BLaER1 treated with 17β-estradiol and CSF1 and Interleukin-3, amounts not matched to agents 10 nM and 100 nM (cell line): ENCODE measurements around the gene NRXN2.

ENCODE experiments used
- H3K27ac ChIP-seq, 11 experiments: shearing (Covaris generic); formaldehyde crosslinking; 2 replicates each; pipeline ENCODE4 v1.8.1; 2022
- H3K27me3 ChIP-seq, 11 experiments: shearing (Covaris generic); formaldehyde crosslinking; 2 replicates each; pipeline ENCODE4 v1.8.1; 2022
- H3K36me3 ChIP-seq, 11 experiments: shearing (Covaris generic); formaldehyde crosslinking; 2 replicates each; pipeline ENCODE4 v1.8.1; 2022
- H3K4me1 ChIP-seq, 10 experiments: shearing (Covaris generic); formaldehyde crosslinking; 2 replicates each; pipeline ENCODE4 v1.8.1; 2022
- H3K4me2 ChIP-seq, 11 experiments: shearing (Covaris generic); formaldehyde crosslinking; 2 replicates each; pipeline ENCODE4 v1.8.1; 2022
- H3K4me3 ChIP-seq, 10 experiments: shearing (Covaris generic); formaldehyde crosslinking; 2 replicates each; pipeline ENCODE4 v1.8.1; 2022
- H3K9ac ChIP-seq, 11 experiments: shearing (Covaris generic); formaldehyde crosslinking; 2 replicates each; pipeline ENCODE4 v1.8.1; 2022
- H3K9me3 ChIP-seq, 11 experiments: shearing (Covaris generic); formaldehyde crosslinking; replicated peaks in 1 of 11; 2 replicates each; pipeline ENCODE4 v1.8.1; 2022
- H4K20me1 ChIP-seq, 11 experiments: shearing (Covaris generic); formaldehyde crosslinking; 2 replicates each; pipeline ENCODE4 v1.8.1; 2022
- Cebpa-rat ChIP-seq, 11 experiments: shearing (Covaris generic); IDR thresholded peaks; 2 replicates each; pipeline ENCODE4 v1.8.1; 2022

NRXN2 gene

GRCh38 chr11:64679846-64680245 is 43.2 kb downstream of the NRXN2 start:
- 0 out of 22 replicates have a peak, but pooled peaks of 1 of the 11 experiments have one; percentile 18 for TF ChIP-seq Cebpa-rat (IDR thresholded peaks at IDR 0.05)
- Histone ChIP-seq H3K9ac (no peak overlapping the region), H3K27ac (no peak overlapping the region), H3K4me1 (peaks cover 22 to 35% (median 31%) of the 10 kb centered on the region in 10 experiments), H3K9me3 (no peaks in the 10 kb centered on the region), H3K4me3 (no peak overlapping the region), H4K20me1 (no peaks in the 10 kb centered on the region), H3K4me2 (peak overlapping the region in 4 of 11 experiments; percentile 7 to 18 (median 12); a peak in 3 of 22 replicates), H3K36me3 (no peaks in the 10 kb centered on the region), H3K27me3 (no peaks in the 10 kb centered on the region)

- Histone ChIP-seq H3K9ac (no peak overlapping the region), H3K4me1 (peaks cover 45 to 58% (median 54%) of the 10 kb centered on the region in 10 experiments), H3K27ac (no peak overlapping the region), H3K4me3 (no peak overlapping the region), H3K4me2 (peak overlapping the region in 9 of 11 experiments; percentile 3 to 75 (median 20); a peak in 11 of 22 replicates), H4K20me1 (no peaks in the 10 kb centered on the region), H3K9me3 (no peaks in the 10 kb centered on the region), H3K36me3 (no peaks in the 10 kb centered on the region), H3K27me3 (no peaks in the 10 kb centered on the region)
- no peak for TF ChIP-seq Cebpa-rat (IDR thresholded peaks at IDR 0.05)
Observed at GRCh38 chr11:64677441-64678023, 45.5 kb downstream of the NRXN2 start.

- H3K36me3 ChIP-seq = no peaks in the 10 kb centered on the region
- H3K4me3 ChIP-seq = 0 out of 20 replicates have a peak overlapping the region, but pooled peaks of 2 of the 10 experiments have one; percentile 5 to 18
- H3K4me2 ChIP-seq = peak overlapping the region; percentile 75 to 95 (median 86)
- H3K4me1 ChIP-seq = peaks cover 56 to 71% (median 66%) of the 10 kb centered on the region in 10 experiments
- H3K27me3 ChIP-seq = no peaks in the 10 kb centered on the region
- no peaks in the 10 kb centered on the region for H3K9me3 ChIP-seq
- no peak for TF ChIP-seq Cebpa-rat (IDR thresholded peaks at IDR 0.05)
- peak overlapping the region in 10 of 11 experiments; percentile 19 to 66 (median 56); a peak in 17 of 22 replicates for H3K9ac ChIP-seq
- H4K20me1 ChIP-seq = no peaks in the 10 kb centered on the region
- peak overlapping the region in 9 of 11 experiments; percentile 40 to 75 (median 70); a peak in 17 of 22 replicates for H3K27ac ChIP-seq
Observed at GRCh38 chr11:64676261-64676615, 46.8 kb downstream of the NRXN2 start.

- peak overlapping the region in 10 of 11 experiments; percentile 19 to 66 (median 56); a peak in 18 of 22 replicates for H3K9ac ChIP-seq
- H3K36me3 ChIP-seq = no peaks in the 10 kb centered on the region
- peak overlapping the region; percentile 75 to 95 (median 86) for H3K4me2 ChIP-seq
- peak overlapping the region; percentile 25 to 75 (median 68); a peak in 21 of 22 replicates for H3K27ac ChIP-seq
- no peaks in the 10 kb centered on the region for H3K27me3 ChIP-seq
- no peaks in the 10 kb centered on the region for H4K20me1 ChIP-seq
- no peak for TF ChIP-seq Cebpa-rat (IDR thresholded peaks at IDR 0.05)
- H3K4me3 ChIP-seq = peak overlapping the region in 5 of 10 experiments; percentile 2 to 20 (median 5); a peak in 2 of 20 replicates
- no peaks in the 10 kb centered on the region for H3K9me3 ChIP-seq
- H3K4me1 ChIP-seq = peaks cover 62 to 77% (median 71%) of the 10 kb centered on the region in 10 experiments
Observed at GRCh38 chr11:64675450-64676260, 47.3 kb downstream of the NRXN2 start.

- H3K9me3 ChIP-seq = no peaks in the 10 kb centered on the region
- peak overlapping the region in 5 of 11 experiments; percentile 1 to 66 (median 57); a peak in 3 of 22 replicates for H3K9ac ChIP-seq
- no peak for TF ChIP-seq Cebpa-rat (IDR thresholded peaks at IDR 0.05)
- no peaks in the 10 kb centered on the region for H4K20me1 ChIP-seq
- H3K4me3 ChIP-seq = peak overlapping the region in 3 of 10 experiments; percentile 2 to 20 (median 4); a peak in 2 of 20 replicates
- peak overlapping the region in 10 of 11 experiments; percentile 25 to 75 (median 69); a peak in 16 of 22 replicates for H3K27ac ChIP-seq
- H3K4me2 ChIP-seq = peak overlapping the region; percentile 75 to 95 (median 86)
- H3K4me1 ChIP-seq = peaks cover 69 to 85% (median 78%) of the 10 kb centered on the region in 10 experiments
- H3K27me3 ChIP-seq = no peaks in the 10 kb centered on the region
- H3K36me3 ChIP-seq = no peaks in the 10 kb centered on the region
Observed at GRCh38 chr11:64674774-64675173, 48.2 kb downstream of the NRXN2 start.

GRCh38 chr11:64673279-64673678 is 49.7 kb downstream of the NRXN2 start:
- peaks cover 74 to 94% (median 84%) of the 10 kb centered on the region in 10 experiments for H3K4me1 ChIP-seq
- no peaks in the 10 kb centered on the region for H3K9me3 ChIP-seq
- no peaks in the 10 kb centered on the region for H3K36me3 ChIP-seq
- H3K27ac ChIP-seq = no peak overlapping the region
- no peak overlapping the region for H3K9ac ChIP-seq
- no peak overlapping the region for H3K4me3 ChIP-seq
- H3K4me2 ChIP-seq = peak overlapping the region; percentile 75 to 95 (median 86); a peak in 21 of 22 replicates
- no peaks in the 10 kb centered on the region for H4K20me1 ChIP-seq
- no peaks in the 10 kb centered on the region for H3K27me3 ChIP-seq
- TF ChIP-seq Cebpa-rat (IDR thresholded peaks at IDR 0.05) = no peak

- no peak overlapping the region for H3K27ac ChIP-seq
- peaks cover 73 to 90% (median 81%) of the 10 kb centered on the region in 10 experiments for H3K4me1 ChIP-seq
- TF ChIP-seq Cebpa-rat (IDR thresholded peaks at IDR 0.05) = no peak
- no peaks in the 10 kb centered on the region for H3K9me3 ChIP-seq
- H3K36me3 ChIP-seq = no peaks in the 10 kb centered on the region
- H3K9ac ChIP-seq = no peak overlapping the region
- H3K4me2 ChIP-seq = peak overlapping the region; percentile 75 to 95 (median 86)
- no peak overlapping the region for H3K4me3 ChIP-seq
- no peaks in the 10 kb centered on the region for H4K20me1 ChIP-seq
- no peaks in the 10 kb centered on the region for H3K27me3 ChIP-seq
Observed at GRCh38 chr11:64672875-64673274, 50.1 kb downstream of the NRXN2 start.

- no peaks in the 10 kb centered on the region for H4K20me1 ChIP-seq
- no peaks in the 10 kb centered on the region; a peak in 1 of 22 replicates for H3K36me3 ChIP-seq
- H3K4me2 ChIP-seq = peak overlapping the region; percentile 41 to 91 (median 57); a peak in 20 of 22 replicates
- no peak overlapping the region for H3K9ac ChIP-seq
- no peaks in the 10 kb centered on the region for H3K27me3 ChIP-seq
- TF ChIP-seq Cebpa-rat (IDR thresholded peaks at IDR 0.05) = no peak
- H3K9me3 ChIP-seq = no peaks in the 10 kb centered on the region
- H3K4me3 ChIP-seq = no peak overlapping the region
- peak overlapping the region in 2 of 11 experiments; percentile 6 to 20; a peak in 3 of 22 replicates for H3K27ac ChIP-seq
- H3K4me1 ChIP-seq = peaks cover 58 to 74% (median 67%) of the 10 kb centered on the region in 10 experiments
Observed at GRCh38 chr11:64670975-64671374, 52.0 kb downstream of the NRXN2 start.
